EH (cell line): ENCODE measurements around the gene BAIAP2L2.
"Not testable (repeated sequence)": the region's sequence is repeated elsewhere in the genome, so short reads cannot be mapped to it uniquely, and the experiment has no call there.

Experiments
- DNase-seq: peaks from one replicate; pipeline ENCODE4 v3.0.0-alpha.2; 2015; ENCODE audit warnings: low read depth

The BAIAP2L2 gene

DNA sequence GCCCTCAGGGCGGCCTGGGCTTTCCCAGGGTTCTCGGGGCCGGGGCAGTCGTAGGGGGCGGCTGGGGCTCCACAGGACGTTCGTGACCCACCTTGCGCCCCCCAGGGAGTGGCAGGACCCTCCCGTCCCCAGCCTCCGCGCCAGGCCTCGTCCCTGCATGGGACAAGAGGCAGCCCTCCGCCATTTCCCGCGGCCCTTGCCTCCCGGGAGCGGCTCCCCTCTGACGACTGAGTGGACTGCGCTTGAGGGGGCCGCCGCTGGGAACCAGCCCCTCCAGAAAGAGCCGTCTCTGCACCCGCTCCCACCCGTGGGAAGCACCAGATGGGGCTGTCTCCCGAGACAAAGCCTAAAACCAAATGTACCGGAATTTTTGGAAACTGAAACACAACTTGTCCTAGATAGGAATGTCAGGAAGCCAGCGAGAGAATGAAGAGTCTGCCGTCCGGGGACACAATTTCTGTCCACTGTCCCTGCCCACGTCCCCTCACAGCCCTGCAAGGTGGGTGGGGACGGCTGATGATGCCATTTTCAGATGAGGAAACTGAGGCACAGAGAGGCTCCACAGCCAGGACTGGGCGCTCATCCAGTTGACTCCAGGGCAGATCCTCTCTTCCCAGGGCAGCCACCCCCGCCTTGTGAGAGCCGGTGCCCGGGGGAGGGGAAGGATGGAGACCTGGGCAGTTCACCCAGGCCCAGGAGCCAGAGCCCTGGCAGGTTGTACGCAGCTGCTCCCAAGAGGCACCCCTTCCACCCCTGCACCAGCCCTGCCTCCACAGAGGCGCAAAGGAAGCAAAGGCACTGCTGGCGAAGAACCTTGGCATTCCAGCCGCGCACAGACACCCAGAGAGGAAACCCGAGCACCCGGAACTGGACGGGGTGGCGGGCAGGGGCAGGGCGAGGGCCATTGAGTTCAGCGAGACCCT lies 71.3 kb downstream of the BAIAP2L2 start:
- peak; percentile 35 for DNase-seq

- no peak for DNase-seq
These were observed 72.1 kb downstream of the BAIAP2L2 start for GRCh38 chr22:38038426-38038825.

- DNase-seq: not testable (repeated sequence)
These were observed 72.9 kb downstream of the BAIAP2L2 start for GRCh38 chr22:38037367-38038150.

- DNase-seq: no peak
These were observed 74.0 kb downstream of the BAIAP2L2 start for GRCh38 chr22:38036392-38037062.

GRCh38 chr22:38035530-38035885 lies 75.0 kb downstream of the BAIAP2L2 start:
- no peak for DNase-seq
